ENCODE results near the gene RBP3.
"Not testable (repeated sequence)": the region's sequence is repeated elsewhere in the genome, so short reads cannot be mapped to it uniquely, and the experiment has no call there.

RBP3 gene

DNA sequence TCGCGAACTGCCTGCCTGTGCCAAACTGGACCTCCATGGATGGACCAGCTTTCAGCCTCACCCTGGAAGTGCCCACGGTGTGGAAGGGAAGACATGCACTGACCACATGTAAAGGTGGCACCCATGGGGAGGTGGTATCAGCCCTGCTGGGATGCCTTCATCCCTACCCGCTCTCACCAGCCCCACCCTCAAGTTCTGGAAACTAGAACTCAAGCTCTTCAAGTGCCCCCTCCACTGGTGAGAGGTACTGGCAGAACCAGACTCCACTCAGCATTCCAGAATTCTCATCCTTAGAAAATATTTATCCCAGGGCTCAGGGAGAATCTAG, 30.0 kb downstream of the RBP3 start:
- Mint-ChIP-seq H3K27me3 (peaks cover 74% of the 10 kb centered on the region), H3K4me1 (ENCODE audit: low read depth) (no peaks in the 10 kb centered on the region), H3K36me3 (ENCODE audit: low read depth) (no peaks in the 10 kb centered on the region), H3K27ac (no peak overlapping the region), H3K4me3 (no peak overlapping the region), H3K9me3 (no peaks in the 10 kb centered on the region)
- no peak for DNase-seq

- DNase-seq = no peak
- Mint-ChIP-seq H3K4me3 (no peak overlapping the region), H3K4me1 (ENCODE audit: low read depth) (peaks cover 4% of the 10 kb centered on the region), H3K27ac (no peak overlapping the region), H3K36me3 (ENCODE audit: low read depth) (no peaks in the 10 kb centered on the region), H3K9me3 (no peaks in the 10 kb centered on the region), H3K27me3 (peaks cover 81% of the 10 kb centered on the region)
Measured at GRCh38 chr10:47378606-47379444, 30.7 kb downstream of the RBP3 start.

GRCh38 chr10:47379445-47379785, 31.3 kb downstream of the RBP3 start:
- H3K9me3 Mint-ChIP-seq = no peaks in the 10 kb centered on the region
- H3K4me3 Mint-ChIP-seq = no peak overlapping the region
- DNase-seq = no peak
- H3K36me3 Mint-ChIP-seq (ENCODE audit: low read depth) = no peaks in the 10 kb centered on the region
- peaks cover 7% of the 10 kb centered on the region for H3K4me1 Mint-ChIP-seq (ENCODE audit: low read depth)
- no peak overlapping the region for H3K27ac Mint-ChIP-seq
- peaks cover 84% of the 10 kb centered on the region for H3K27me3 Mint-ChIP-seq

DNA sequence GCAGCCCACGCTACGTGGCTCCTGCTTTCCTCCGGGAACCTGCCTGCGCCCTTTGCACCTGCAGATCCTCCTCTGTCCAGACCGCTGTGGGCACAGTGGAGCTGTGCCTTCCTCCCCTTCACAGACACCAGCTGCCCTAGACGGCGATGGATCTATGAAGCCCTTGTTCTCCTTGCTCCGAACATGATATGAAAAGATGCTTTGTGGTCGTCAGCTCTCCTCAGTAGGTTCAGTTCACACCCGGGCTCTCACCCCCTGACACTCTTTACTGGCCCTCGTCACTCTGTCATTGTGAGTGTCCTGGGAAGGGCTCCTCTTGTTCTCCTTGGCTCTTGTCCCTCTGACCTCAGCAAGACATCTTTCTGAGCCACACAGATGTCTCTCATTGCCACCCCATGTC, 31.7 kb downstream of the RBP3 start:
- Mint-ChIP-seq H3K9me3 (no peaks in the 10 kb centered on the region), H3K27ac (no peak overlapping the region), H3K4me3 (no peak overlapping the region), H3K36me3 (ENCODE audit: low read depth) (no peaks in the 10 kb centered on the region), H3K27me3 (peaks cover 86% of the 10 kb centered on the region), H3K4me1 (ENCODE audit: low read depth) (peaks cover 9% of the 10 kb centered on the region)
- DNase-seq = no peak

- Mint-ChIP-seq H3K27ac (no peak overlapping the region), H3K27me3 (peaks cover 86% of the 10 kb centered on the region)
- DNase-seq = no peak
Measured at GRCh38 chr10:47380341-47381102, 32.4 kb downstream of the RBP3 start.

DNA sequence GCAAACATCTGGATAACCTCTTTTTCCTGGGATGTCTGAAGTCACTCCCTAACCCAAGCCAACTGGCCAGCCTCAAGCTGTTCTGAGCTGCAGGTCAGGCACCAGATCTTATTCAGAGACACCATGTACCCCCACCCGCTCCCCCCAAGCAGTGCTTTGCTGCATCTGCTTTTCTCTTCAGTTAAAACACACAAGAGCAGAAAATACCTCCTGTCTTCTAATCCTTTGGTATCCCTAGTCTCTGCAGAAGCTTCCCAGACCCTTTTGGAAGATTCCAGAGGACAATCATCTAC, 32.9 kb downstream of the RBP3 start:
- Mint-ChIP-seq H3K9me3 (no peaks in the 10 kb centered on the region), H3K4me1 (ENCODE audit: low read depth) (peaks cover 10% of the 10 kb centered on the region), H3K27ac (no peak overlapping the region), H3K36me3 (ENCODE audit: low read depth) (no peaks in the 10 kb centered on the region), H3K4me3 (no peak overlapping the region), H3K27me3 (peaks cover 86% of the 10 kb centered on the region)
- no peak for DNase-seq

More at GRCh38 chr10:47380341-47381102, 32.4 kb downstream of the RBP3 start:
- H3K36me3 Mint-ChIP-seq (ENCODE audit: low read depth) = no peaks in the 10 kb centered on the region
- peaks cover 10% of the 10 kb centered on the region for H3K4me1 Mint-ChIP-seq (ENCODE audit: low read depth)
- H3K9me3 Mint-ChIP-seq = no peaks in the 10 kb centered on the region
- no peak overlapping the region for H3K4me3 Mint-ChIP-seq

GRCh38 chr10:47381427-47382379, 33.5 kb downstream of the RBP3 start:
- no peak overlapping the region for H3K4me3 Mint-ChIP-seq
- H3K9me3 Mint-ChIP-seq = no peaks in the 10 kb centered on the region
- no peak overlapping the region for H3K27ac Mint-ChIP-seq
- peaks cover 81% of the 10 kb centered on the region for H3K27me3 Mint-ChIP-seq
- H3K4me1 Mint-ChIP-seq (ENCODE audit: low read depth) = peaks cover 10% of the 10 kb centered on the region
- no peak for DNase-seq
- H3K36me3 Mint-ChIP-seq (ENCODE audit: low read depth) = no peaks in the 10 kb centered on the region

DNA sequence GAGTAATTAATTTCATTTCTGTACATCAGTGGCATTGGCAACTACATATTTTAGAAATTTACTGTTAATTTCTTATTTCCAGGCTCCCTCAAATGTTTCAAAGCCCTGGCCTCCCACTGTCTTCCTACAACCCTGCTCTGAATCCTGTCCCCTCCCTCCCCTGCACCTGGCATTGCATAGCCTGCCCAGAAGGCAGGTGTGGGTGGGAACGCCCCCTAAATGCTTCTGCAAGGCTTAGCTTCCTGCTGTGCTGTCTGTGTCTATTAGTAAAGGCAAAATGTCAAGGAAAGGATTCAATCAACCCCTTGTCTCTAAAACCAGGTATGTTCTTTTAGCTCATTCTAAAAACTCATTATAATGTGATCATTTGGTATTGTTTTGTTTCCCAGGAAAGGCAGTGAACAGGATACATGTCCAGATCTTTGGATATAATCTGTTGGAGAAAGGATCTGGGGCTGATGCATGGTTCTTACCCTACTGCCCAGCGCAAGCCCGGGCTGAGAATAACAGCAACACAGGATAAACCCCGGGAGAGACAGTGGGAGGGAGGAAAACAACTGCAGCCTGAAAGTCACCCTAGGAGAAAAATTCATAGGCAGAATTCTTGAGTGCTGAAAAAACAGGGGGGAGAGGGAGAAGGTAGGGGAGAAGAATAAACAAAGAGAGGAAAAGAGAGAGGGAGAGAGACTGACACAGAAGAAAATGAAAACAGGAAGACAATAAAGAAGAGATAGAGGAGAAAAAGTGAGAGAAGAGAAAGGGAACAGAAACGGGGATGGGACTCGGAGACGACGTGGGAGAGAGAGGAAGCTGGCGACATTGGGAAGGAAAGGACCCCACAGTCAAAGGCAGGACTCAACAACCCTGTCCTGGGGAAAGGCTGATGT, 35.3 kb downstream of the RBP3 start:
- Mint-ChIP-seq H3K36me3 (ENCODE audit: low read depth) (no peaks in the 10 kb centered on the region), H3K27ac (no peak overlapping the region), H3K4me1 (ENCODE audit: low read depth) (peaks cover 10% of the 10 kb centered on the region), H3K27me3 (peaks cover 75% of the 10 kb centered on the region), H3K9me3 (peaks cover 4% of the 10 kb centered on the region), H3K4me3 (peak overlapping the region; percentile 77)
- no peak for DNase-seq

DNA sequence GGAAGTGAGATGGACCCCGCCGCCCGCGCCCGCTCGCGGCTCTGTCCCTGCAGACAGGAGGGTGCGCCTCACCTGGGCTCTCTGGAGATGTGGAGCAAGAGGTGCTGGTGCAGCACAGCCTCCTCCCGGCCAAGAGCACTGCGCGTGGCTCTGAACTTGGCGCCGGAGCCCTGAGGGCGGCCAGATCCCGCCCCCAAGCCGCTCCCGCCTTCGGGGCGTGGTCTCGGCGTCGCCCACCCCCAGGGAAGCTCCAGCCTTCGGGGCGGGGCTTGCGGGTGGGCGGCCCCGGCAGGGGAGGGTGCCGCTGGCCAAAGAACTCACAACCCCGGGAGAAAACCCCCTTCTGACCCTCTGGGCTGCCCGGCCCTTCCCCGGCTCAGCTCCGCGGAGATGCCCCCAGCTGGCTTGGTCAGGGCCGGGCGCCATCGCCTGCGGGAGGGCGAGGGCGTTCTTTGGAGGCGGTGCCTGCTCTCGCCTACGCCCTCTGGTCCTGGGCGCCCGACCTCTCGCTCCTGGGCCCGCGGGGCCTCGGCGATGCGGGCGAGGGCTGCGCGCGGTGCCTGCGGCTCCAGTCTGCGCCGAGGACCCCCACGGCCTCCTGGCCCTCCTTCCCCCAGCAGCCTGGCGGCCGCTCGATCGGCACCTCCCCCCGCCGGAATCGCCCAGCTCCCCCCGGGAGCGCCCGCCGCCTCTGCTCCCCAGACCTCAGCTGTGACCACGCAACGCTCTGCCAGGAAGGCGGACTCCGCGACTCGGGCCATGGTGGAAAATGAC, 36.2 kb downstream of the RBP3 start, which contains the start of gene ZNF488:
Gene ZNF488 (minus strand): TSS at position 146 of the 774 bp plus-strand sequence. CDS start 15,464 bp downstream, outside the sequence.
- Mint-ChIP-seq H3K27me3 (peaks cover 67% of the 10 kb centered on the region), H3K4me3 (peak within 1 kb of the TSS; percentile 77), H3K4me1 (ENCODE audit: low read depth) (peaks cover 10% of the 10 kb centered on the region), H3K27ac (no peak within 1 kb of the TSS), H3K9me3 (peaks cover 4% of the 10 kb centered on the region), H3K36me3 (ENCODE audit: low read depth) (no peaks in the 10 kb centered on the region)
- peak; percentile 87 for DNase-seq

GRCh38 chr10:47386104-47386503, 37.9 kb downstream of the RBP3 start:
- not testable (repeated sequence) for H3K27ac Mint-ChIP-seq; DNase-seq; H3K4me3 Mint-ChIP-seq; H3K36me3 Mint-ChIP-seq (ENCODE audit: low read depth); H3K9me3 Mint-ChIP-seq
- Mint-ChIP-seq H3K4me1 (ENCODE audit: low read depth) (peaks cover 10% of the 10 kb centered on the region), H3K27me3 (peaks cover 50% of the 10 kb centered on the region)

DNA sequence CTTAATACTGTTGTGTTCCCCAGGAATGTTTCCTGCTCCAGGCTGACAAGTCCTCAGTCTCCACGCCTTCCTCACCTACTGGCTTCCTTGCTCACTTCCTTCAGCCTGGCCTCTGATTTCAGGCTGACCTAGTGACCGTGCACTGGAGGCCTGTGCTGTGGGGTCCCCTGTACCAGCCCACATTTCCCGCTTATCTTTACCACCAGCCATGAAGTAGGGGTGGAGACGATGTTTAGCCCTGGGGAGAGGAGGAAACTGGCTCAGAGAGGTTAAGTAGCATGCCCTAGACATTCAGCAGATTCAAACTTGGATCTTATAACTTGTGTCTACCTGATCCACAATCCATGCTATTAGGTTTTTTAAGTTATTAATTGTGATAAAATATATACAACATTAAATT, 40.7 kb downstream of the RBP3 start:
- peaks cover 36% of the 10 kb centered on the region for H3K27me3 Mint-ChIP-seq

GRCh38 chr10:47389619-47390018, 41.5 kb downstream of the RBP3 start:
- Mint-ChIP-seq H3K27ac (no peak overlapping the region), H3K4me3 (no peak overlapping the region), H3K9me3 (peaks cover 4% of the 10 kb centered on the region), H3K36me3 (ENCODE audit: low read depth) (no peaks in the 10 kb centered on the region), H3K4me1 (ENCODE audit: low read depth) (peaks cover 4% of the 10 kb centered on the region), H3K27me3 (peaks cover 41% of the 10 kb centered on the region)
- DNase-seq = no peak

More for the DNA sequence above, 40.7 kb downstream of the RBP3 start:
- no peaks in the 10 kb centered on the region for H3K36me3 Mint-ChIP-seq (ENCODE audit: low read depth)
- H3K4me1 Mint-ChIP-seq (ENCODE audit: low read depth) = peaks cover 6% of the 10 kb centered on the region
- H3K9me3 Mint-ChIP-seq = peaks cover 4% of the 10 kb centered on the region
- no peak overlapping the region for H3K27ac Mint-ChIP-seq
- DNase-seq = no peak
- no peak overlapping the region for H3K4me3 Mint-ChIP-seq

DNA sequence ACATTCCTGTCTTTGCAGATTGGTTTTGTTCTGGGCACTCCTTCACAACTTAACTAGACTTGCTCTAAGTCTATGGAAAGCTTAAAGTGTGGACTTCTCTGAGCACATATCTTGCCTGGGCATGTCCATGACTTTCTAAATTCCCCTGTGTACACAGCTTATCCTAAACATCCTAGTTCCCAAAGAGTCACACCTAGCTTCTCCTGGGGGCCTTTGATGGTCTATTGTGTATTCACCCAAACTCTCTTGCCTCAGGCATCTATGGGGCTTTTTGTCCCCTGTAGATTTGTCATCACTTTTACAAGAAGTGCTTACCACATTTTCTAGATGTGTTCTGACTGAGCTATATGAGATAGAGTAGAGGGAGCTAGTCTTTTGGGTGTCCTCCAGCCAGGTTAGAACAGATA, 48.2 kb downstream of the RBP3 start:
- Mint-ChIP-seq H3K27me3 (peaks cover 54% of the 10 kb centered on the region), H3K27ac (no peak overlapping the region), H3K9me3 (no peaks in the 10 kb centered on the region), H3K36me3 (ENCODE audit: low read depth) (no peaks in the 10 kb centered on the region), H3K4me1 (ENCODE audit: low read depth) (no peaks in the 10 kb centered on the region), H3K4me3 (no peak overlapping the region)
- DNase-seq = no peak
